A549 (cell line): ENCODE measurements around the gene PTPRS. TPM values are rescaled to one million over a fixed set of nuclear protein-coding genes. Genes with fewer than 3 reads are reported as not detected.

Experiments
- ATAC-seq, 2 experiments: fragments of 200-7000 bp in 1 of 2; fragments of >200 bp in 1 of 2; cut with Nextera tagmentation in 1 of 2; cut with Tn5 transposase in 1 of 2; 3 replicates each; pipeline versions ENCODE4 v1.8.0 to v1.9.1; 2018 to 2020; ENCODE audit warnings: mild to moderate bottlenecking in 1 of 2, moderate library complexity in 1 of 2
- CTCF ChIA-PET: fragments of 300-600 bp; sonication (Branson Sonifier 250); formaldehyde crosslinking; extraction: SDS; loops from one replicate; lab custom pipeline; 2021; ENCODE audit warnings: antibody characterized with exemption, inconsistent platforms; lab: Yijun Ruan, JAX
- POLR2A ChIA-PET: fragments of 350-600 bp; formaldehyde crosslinking; extraction: SDS; loops from one replicate; lab custom pipeline; 2021; ENCODE audit warnings: antibody characterized with exemption, inconsistent platforms; lab: Yijun Ruan, JAX
- DNase-seq, 2 experiments: peaks; one replicate each; pipeline versions ENCODE4 v3.0.0 to v3.0.0-alpha.2; 2011 to 2016; ENCODE audit warnings: low read depth in 1 of 2, low spot score in 1 of 2
- FAIRE-seq: peaks from 2 replicates; lab custom pipeline; 2011; peaks lifted over from hg19 to GRCh38; lab: Jason Lieb, UNC
- H3K27ac ChIP-seq, 2 experiments: fragments of >200 bp; sonication (Bioruptor Twin); formaldehyde crosslinking; 3 replicates each; pipeline ENCODE4 v1.5.1; 2016 to 2017
- H3K4me1 ChIP-seq: fragments of >200 bp; sonication (Bioruptor Twin); formaldehyde crosslinking; 3 replicates; pipeline ENCODE4 v1.6.1; 2016
- H3K4me2 ChIP-seq: fragments of >200 bp; sonication (Bioruptor Twin); formaldehyde crosslinking; 3 replicates; pipeline ENCODE4 v1.6.1; 2016
- H3K4me3 ChIP-seq: fragments of >200 bp; sonication (Bioruptor Twin); formaldehyde crosslinking; 3 replicates; pipeline ENCODE4 v1.5.1; 2016
- H3K9me3 ChIP-seq: fragments of >200 bp; sonication (Bioruptor Twin); formaldehyde crosslinking; 3 replicates; pipeline ENCODE4 v1.6.1; 2016
- BHLHE40 ChIP-seq: IDR thresholded peaks from 2 replicates; pipeline ENCODE4 v1.6.1; 2012; ENCODE audit warnings: low read depth, low read length, inconsistent platforms
- CBX2 ChIP-seq: fragments of 200-600 bp; sonication (generic); IDR thresholded peaks from 2 replicates; pipeline ENCODE4 v1.6.1; 2016; ENCODE audit warnings: low read depth, mild to moderate bottlenecking, borderline replicate concordance
- EHF ChIP-seq: fragments of 250-450 bp; sonication (Bioruptor Pico); IDR thresholded peaks from 2 replicates; pipeline ENCODE4 v1.5.0; 2020; ENCODE audit warnings: mild to moderate bottlenecking
- ESRRA ChIP-seq: fragments of 150-350 bp; IDR thresholded peaks from 2 replicates; pipeline ENCODE4 v1.6.1; 2014; ENCODE audit warnings: mild to moderate bottlenecking, low read length, borderline replicate concordance
- FOSB ChIP-seq: fragments of 250-450 bp; sonication (Bioruptor Pico); IDR thresholded peaks from 2 replicates; pipeline ENCODE4 v1.5.0; 2020; ENCODE audit warnings: mild to moderate bottlenecking, moderate library complexity
- FOXS1 ChIP-seq: fragments of 250-450 bp; sonication (Bioruptor Pico); IDR thresholded peaks from 2 replicates; pipeline ENCODE4 v1.5.0; 2020; ENCODE audit warnings: mild to moderate bottlenecking, moderate library complexity
- HDAC2 ChIP-seq: fragments of 200-600 bp; sonication (generic); IDR thresholded peaks from 2 replicates; pipeline ENCODE4 v1.6.1; 2016
- HEYL ChIP-seq: fragments of 250-450 bp; sonication (Bioruptor Pico); IDR thresholded peaks from 2 replicates; pipeline ENCODE4 v1.8.0; 2021; ENCODE audit warnings: mild to moderate bottlenecking, moderate library complexity
- HOXB13 ChIP-seq: fragments of 250-450 bp; sonication (Bioruptor Pico); IDR thresholded peaks from 2 replicates; pipeline ENCODE4 v1.5.0; 2020; ENCODE audit warnings: low read depth, mild to moderate bottlenecking, moderate library complexity
- JUN ChIP-seq, 2 experiments: fragments of >200 bp; sonication (Bioruptor Twin); formaldehyde crosslinking; IDR thresholded peaks; 2 replicates in 1 of 2; 3 replicates in 1 of 2; pipeline ENCODE4 v1.6.1; 2016 to 2017
- JUNB ChIP-seq: fragments of >200 bp; sonication (Bioruptor Twin); formaldehyde crosslinking; IDR thresholded peaks from 2 replicates; pipeline ENCODE4 v1.6.1; 2016
- KDM1A ChIP-seq: fragments of 200-600 bp; sonication (generic); IDR thresholded peaks from 2 replicates; pipeline ENCODE4 v1.6.1; 2016; ENCODE audit warnings: low read depth, mild to moderate bottlenecking
- KDM5A ChIP-seq: fragments of 200-600 bp; sonication (generic); IDR thresholded peaks from 2 replicates; pipeline ENCODE4 v1.6.1; 2016; ENCODE audit warnings: antibody characterized with exemption, mild to moderate bottlenecking
- RAD21 ChIP-seq, 2 experiments: fragments of >200 bp in 1 of 2; sonication (Bioruptor Twin) in 1 of 2; formaldehyde crosslinking in 1 of 2; IDR thresholded peaks in 1 of 2; conservative IDR thresholded peaks in 1 of 2; 2 replicates in 1 of 2; 3 replicates in 1 of 2; pipeline ENCODE4 v1.6.1; 2012 to 2018; ENCODE audit warnings: inconsistent platforms in 1 of 2
- SMC3 ChIP-seq: fragments of >200 bp; sonication (Bioruptor Twin); formaldehyde crosslinking; IDR thresholded peaks from 3 replicates; pipeline ENCODE4 v1.6.1; 2018; ENCODE audit warnings: inconsistent platforms
- ZFP36 ChIP-seq: fragments of 450-650 bp; IDR thresholded peaks from 2 replicates; pipeline ENCODE4 v1.6.1; 2014; ENCODE audit warnings: borderline replicate concordance; ENCODE audit not compliant: partially characterized antibody
- ZNF302 ChIP-seq: fragments of 250-450 bp; sonication (Bioruptor Pico); IDR thresholded peaks from 2 replicates; pipeline ENCODE4 v1.9.0; 2021; ENCODE audit warnings: inconsistent platforms, mild to moderate bottlenecking, moderate library complexity
- WGBS: methylation state at CpG from one replicate; pipeline ENCODE4 v1.1.6; 2017; ENCODE audit errors: missing lambda C conversion rate; 5-methylcytosine and 5-hydroxymethylcytosine counted together
- polyA plus RNA-seq, 4 experiments: library from polyadenylated mRNA; depleted of rRNA in 3 of 4; stranded (reverse); fragments of >200 nt; fragmentation: RNase III in 1 of 4; extraction: RNeasy Plus Mini Kit Qiagen cat#74134 plus additional on column Dnase treatment in 1 of 4; gene quantifications; 2 replicates in 3 of 4; 3 replicates in 1 of 4; pipeline ENCODE4 v1.2.3, GENCODE V29; 2011 to 2017
- TF ChIP-seq, protein P1 (sequence below): fragments of 250-450 bp; sonication (Bioruptor Pico); IDR thresholded peaks from 2 replicates; pipeline ENCODE4 v1.5.0; 2020; ENCODE audit warnings: low read depth, mild to moderate bottlenecking, moderate library complexity
- TF ChIP-seq, protein P2 (sequence below): fragments of 450-650 bp; IDR thresholded peaks from 2 replicates; pipeline ENCODE4 v1.6.1; 2014; ENCODE audit warnings: antibody characterized with exemption
- TF ChIP-seq, protein P3 (sequence below): fragments of >200 bp; sonication (Bioruptor Twin); formaldehyde crosslinking; IDR thresholded peaks from 3 replicates; pipeline ENCODE4 v1.5.1; 2016
- TF ChIP-seq, protein P4 (sequence below): fragments of 250-450 bp; sonication (Bioruptor Pico); IDR thresholded peaks from 2 replicates; pipeline ENCODE4 v1.5.0; 2021; ENCODE audit warnings: mild to moderate bottlenecking, moderate library complexity, borderline replicate concordance
- TF ChIP-seq, protein P5 (sequence below): fragments of >200 bp; sonication (Bioruptor Twin); formaldehyde crosslinking; IDR thresholded peaks from 2 replicates; pipeline ENCODE4 v1.6.1; 2016

PTPRS gene
- polyA plus RNA-seq, 2 of the 4 experiments (the other 2 are of a cell fraction): 22.3 to 44.7 TPM

DNA sequence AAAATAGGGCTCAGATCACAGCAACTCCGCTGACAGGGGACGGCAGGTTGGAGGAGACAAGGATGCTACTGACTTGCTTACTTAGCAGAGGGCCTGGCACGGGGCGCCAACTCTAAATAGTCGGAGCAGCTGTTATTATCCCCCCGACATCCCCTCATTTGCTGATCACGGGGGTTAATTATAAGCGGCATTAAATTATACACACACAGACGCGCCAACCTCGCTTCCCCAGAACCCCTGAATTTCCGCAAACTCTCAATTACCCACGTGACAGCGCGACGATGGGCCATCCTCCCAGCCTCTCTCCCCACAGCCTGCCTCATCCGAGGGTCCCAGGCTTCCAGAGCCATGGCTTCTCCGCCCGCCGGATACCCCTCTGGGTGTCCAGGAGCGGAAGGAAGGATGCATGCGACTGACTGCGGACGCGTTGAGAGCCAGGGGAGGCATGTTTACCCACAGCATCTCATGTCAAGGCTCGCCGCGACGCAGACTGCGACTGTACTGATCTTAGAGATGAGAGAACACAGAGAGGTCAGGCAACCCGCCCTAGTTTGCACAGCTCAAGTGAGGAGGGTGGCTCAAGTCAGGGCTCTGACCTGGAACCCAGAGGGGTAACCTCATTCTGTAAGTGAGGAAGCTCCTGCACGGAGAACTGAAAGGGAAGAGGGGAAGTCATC is 5.7 kb downstream of the PTPRS start (continued):
- TF ChIP-seq, protein P1, sequence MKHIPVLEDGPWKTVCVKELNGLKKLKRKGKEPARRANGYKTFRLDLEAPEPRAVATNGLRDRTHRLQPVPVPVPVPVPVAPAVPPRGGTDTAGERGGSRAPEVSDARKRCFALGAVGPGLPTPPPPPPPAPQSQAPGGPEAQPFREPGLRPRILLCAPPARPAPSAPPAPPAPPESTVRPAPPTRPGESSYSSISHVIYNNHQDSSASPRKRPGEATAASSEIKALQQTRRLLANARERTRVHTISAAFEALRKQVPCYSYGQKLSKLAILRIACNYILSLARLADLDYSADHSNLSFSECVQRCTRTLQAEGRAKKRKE (CRISPR knock-in tag): no peak
- TF ChIP-seq ZNF302 (CRISPR knock-in tag): no peak
- no peak for TF ChIP-seq FOSB (CRISPR knock-in tag)
- TF ChIP-seq JUNB: no peak
- no peak for TF ChIP-seq CBX2
- TF ChIP-seq HOXB13 (CRISPR knock-in tag): no peak
- TF ChIP-seq EHF (CRISPR knock-in tag): no peak
- TF ChIP-seq KDM5A: no peak
- TF ChIP-seq, protein P2, sequence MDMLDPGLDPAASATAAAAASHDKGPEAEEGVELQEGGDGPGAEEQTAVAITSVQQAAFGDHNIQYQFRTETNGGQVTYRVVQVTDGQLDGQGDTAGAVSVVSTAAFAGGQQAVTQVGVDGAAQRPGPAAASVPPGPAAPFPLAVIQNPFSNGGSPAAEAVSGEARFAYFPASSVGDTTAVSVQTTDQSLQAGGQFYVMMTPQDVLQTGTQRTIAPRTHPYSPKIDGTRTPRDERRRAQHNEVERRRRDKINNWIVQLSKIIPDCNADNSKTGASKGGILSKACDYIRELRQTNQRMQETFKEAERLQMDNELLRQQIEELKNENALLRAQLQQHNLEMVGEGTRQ: no peak
- TF ChIP-seq, all 56 proteins: peak for 0

DNA sequence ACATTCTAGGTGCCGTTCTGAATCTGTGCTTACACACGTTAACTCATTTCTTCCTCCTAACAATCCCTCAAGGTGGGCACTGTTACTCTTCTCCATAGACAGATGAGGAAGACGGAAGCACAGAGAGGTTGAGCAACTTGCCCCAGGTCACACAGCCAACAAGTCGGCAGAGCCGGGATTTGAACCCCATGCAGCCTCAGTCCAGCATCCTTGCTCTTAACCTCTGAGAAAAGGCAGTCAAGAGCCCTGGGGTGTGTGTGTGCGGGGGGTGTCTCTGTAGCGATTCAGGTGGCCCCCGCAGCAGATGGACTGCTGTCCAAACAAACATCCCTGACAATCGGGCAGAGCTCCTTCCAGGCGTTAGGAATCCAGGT is 6.3 kb downstream of the PTPRS start:
- DNase-seq (no peak), FAIRE-seq (no peak), ATAC-seq (no peak)
- Histone ChIP-seq H3K4me3 (no peak overlapping the region), H3K27ac (no peak overlapping the region), H3K9me3 (no peaks in the 10 kb centered on the region), H3K4me2 (no peak overlapping the region), H3K4me1 (peaks cover 7% of the 10 kb centered on the region; the same call in 2 of the 3 replicates)
- TF ChIP-seq RAD21 (conservative IDR thresholded peaks at IDR 0.05 in 1 of 2, IDR thresholded peaks at IDR 0.05 in 1 of 2) (no peak), ZFP36 (peak; percentile 76)
- 94% methylated on average over 5 of the region's 10 CpGs for WGBS
- CTCF ChIA-PET: no interaction called here
- POLR2A ChIA-PET: no interaction called here

DNA sequence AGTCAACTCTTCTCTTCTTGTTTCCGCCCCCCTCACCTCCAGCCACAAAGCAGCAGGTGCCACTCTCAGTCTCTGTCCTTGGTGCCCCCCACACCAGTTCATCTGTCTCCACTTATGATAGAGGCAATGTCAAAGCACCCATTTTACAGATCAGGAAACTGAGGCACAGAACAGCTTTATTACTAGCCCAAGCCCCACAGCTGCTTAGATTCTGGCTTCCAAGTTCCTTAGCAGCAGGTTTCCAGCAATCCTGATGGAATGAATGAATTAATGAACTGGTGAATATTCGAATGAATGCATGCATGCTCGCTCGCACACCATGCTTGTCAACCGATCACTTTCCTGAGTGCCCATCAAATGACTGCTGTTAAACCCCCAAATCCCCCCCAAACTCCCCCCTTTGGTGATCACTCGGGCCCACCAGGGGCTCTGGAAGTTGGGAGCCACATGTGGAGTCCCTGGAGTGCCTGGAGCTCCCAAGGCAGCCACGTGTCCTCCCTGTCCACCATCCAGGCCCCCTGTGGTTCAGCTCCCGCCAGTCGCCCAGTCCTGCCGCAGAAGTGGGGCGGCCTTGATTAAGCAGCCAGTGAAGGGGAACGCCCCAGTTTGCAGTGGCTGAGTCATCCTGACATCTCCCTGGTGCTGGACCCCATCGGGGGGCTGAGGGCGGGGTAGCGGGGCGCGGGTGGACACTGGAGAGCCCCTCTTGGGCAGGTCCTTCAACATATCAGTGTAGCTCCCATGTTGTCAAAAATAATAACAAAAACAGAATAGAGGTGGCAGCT is 6.8 kb downstream of the PTPRS start:
- FAIRE-seq: no peak
- no peak for ATAC-seq
- no peaks in the 10 kb centered on the region for H3K9me3 ChIP-seq
- CTCF ChIA-PET: interaction anchor here (0.8 kb wide), 1 partner anchor 15 kb away, joined by 4 read pairs; no protein-coding TSS in a partner anchor
- H3K4me2 ChIP-seq: no peak overlapping the region
- DNase-seq: no peak
- peaks cover 2% of the 10 kb centered on the region; the same call in 2 of the 3 replicates for H3K4me1 ChIP-seq
- WGBS: 90% methylated on average over 10 of the region's 17 CpGs
- no peak for TF ChIP-seq SMC3
- no peak for TF ChIP-seq JUN (IDR thresholded peaks at IDR 0.05)
- TF ChIP-seq, protein P3, sequence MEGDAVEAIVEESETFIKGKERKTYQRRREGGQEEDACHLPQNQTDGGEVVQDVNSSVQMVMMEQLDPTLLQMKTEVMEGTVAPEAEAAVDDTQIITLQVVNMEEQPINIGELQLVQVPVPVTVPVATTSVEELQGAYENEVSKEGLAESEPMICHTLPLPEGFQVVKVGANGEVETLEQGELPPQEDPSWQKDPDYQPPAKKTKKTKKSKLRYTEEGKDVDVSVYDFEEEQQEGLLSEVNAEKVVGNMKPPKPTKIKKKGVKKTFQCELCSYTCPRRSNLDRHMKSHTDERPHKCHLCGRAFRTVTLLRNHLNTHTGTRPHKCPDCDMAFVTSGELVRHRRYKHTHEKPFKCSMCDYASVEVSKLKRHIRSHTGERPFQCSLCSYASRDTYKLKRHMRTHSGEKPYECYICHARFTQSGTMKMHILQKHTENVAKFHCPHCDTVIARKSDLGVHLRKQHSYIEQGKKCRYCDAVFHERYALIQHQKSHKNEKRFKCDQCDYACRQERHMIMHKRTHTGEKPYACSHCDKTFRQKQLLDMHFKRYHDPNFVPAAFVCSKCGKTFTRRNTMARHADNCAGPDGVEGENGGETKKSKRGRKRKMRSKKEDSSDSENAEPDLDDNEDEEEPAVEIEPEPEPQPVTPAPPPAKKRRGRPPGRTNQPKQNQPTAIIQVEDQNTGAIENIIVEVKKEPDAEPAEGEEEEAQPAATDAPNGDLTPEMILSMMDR: no peak
- no peak overlapping the region for H3K27ac ChIP-seq
- POLR2A ChIA-PET: no interaction called here
- H3K4me3 ChIP-seq: no peak overlapping the region

DNA sequence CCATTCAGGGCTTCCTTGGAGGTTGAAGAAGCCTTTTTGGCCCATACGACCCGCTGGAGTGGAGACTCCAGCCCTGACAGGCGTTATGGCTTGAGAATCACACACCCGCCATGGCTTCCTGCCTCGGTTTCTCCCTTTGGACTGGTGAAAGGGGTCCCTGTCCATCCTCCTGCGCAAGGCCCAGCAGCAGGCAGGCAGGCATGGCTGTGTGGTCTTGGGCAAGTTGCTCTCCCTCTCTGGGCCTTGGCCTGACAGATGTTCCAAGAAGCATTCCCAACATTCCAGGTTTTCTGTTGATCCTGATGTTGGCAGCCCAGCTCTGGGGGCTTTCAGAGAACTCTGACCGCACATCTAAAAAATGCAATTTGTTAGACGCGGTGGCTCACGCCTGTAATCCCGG is 8.1 kb downstream of the PTPRS start:
- FAIRE-seq: no peak
- no peaks in the 10 kb centered on the region for H3K9me3 ChIP-seq
- ChIA-PET POLR2A (interaction anchor here (0.6 kb wide), 1 partner anchor 284 kb away, joined by 3 read pairs; no protein-coding TSS in a partner anchor), CTCF (no interaction called here)
- H3K4me2 ChIP-seq: no peak overlapping the region
- ATAC-seq: no peak
- TF ChIP-seq ESRRA (no peak), KDM1A (no peak), HEYL (CRISPR knock-in tag) (no peak), FOXS1 (CRISPR knock-in tag) (no peak), CBX2 (no peak), HDAC2 (no peak), RAD21 (conservative IDR thresholded peaks at IDR 0.05 in 1 of 2, IDR thresholded peaks at IDR 0.05 in 1 of 2) (no peak), HOXB13 (CRISPR knock-in tag) (no peak), JUNB (no peak), BHLHE40 (no peak), KDM5A (no peak)
- TF ChIP-seq, protein P4, sequence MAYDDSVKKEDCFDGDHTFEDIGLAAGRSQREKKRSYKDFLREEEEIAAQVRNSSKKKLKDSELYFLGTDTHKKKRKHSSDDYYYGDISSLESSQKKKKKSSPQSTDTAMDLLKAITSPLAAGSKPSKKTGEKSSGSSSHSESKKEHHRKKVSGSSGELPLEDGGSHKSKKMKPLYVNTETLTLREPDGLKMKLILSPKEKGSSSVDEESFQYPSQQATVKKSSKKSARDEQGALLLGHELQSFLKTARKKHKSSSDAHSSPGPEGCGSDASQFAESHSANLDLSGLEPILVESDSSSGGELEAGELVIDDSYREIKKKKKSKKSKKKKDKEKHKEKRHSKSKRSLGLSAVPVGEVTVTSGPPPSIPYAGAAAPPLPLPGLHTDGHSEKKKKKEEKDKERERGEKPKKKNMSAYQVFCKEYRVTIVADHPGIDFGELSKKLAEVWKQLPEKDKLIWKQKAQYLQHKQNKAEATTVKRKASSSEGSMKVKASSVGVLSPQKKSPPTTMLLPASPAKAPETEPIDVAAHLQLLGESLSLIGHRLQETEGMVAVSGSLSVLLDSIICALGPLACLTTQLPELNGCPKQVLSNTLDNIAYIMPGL (CRISPR knock-in tag): no peak
- TF ChIP-seq, protein P5, sequence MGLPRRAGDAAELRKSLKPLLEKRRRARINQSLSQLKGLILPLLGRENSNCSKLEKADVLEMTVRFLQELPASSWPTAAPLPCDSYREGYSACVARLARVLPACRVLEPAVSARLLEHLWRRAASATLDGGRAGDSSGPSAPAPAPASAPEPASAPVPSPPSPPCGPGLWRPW: no peak
- TF ChIP-seq, protein P2: no peak
- DNase-seq: no peak
- no peaks in the 10 kb centered on the region for H3K4me1 ChIP-seq
- no peak overlapping the region for H3K4me3 ChIP-seq
- no peak overlapping the region for H3K27ac ChIP-seq
- WGBS: 85% methylated on average over 8 of the region's 11 CpGs
